Osteoblast (primary cell): ENCODE data around the gene LRMDA. TPM values are rescaled to one million over a fixed set of nuclear protein-coding genes. Genes with fewer than 3 reads are reported as not detected.

Source experiments
- DNase-seq: peaks from one replicate; pipeline ENCODE4 v3.0.0; 2011; ENCODE audit warnings: low spot score, mixed read lengths; ENCODE audit not compliant: insufficient read length; ENCODE audit errors: missing footprints
- H2AFZ ChIP-seq: 2 replicates; pipeline ENCODE4 v1.6.0; 2011; ENCODE audit warnings: mild to moderate bottlenecking, low read length
- H3K27ac ChIP-seq: 2 replicates; pipeline ENCODE4 v1.5.1; 2011; ENCODE audit warnings: mild to moderate bottlenecking, low read depth, low read length, moderate library complexity
- H3K27me3 ChIP-seq: 2 replicates; pipeline ENCODE4 v1.6.0; 2012; ENCODE audit warnings: mild to moderate bottlenecking, control low read depth, inconsistent platforms, low read length, moderate library complexity; ENCODE audit not compliant: insufficient read depth
- H3K36me3 ChIP-seq: 2 replicates; pipeline ENCODE4 v1.5.1; 2011; ENCODE audit warnings: mild to moderate bottlenecking, low read length, control low read depth, moderate library complexity; ENCODE audit not compliant: insufficient read depth
- H3K4me1 ChIP-seq: 2 replicates; pipeline ENCODE4 v1.5.1; 2011; ENCODE audit warnings: mild to moderate bottlenecking, low read length, control low read depth, moderate library complexity; ENCODE audit not compliant: insufficient read depth
- H3K4me2 ChIP-seq: 2 replicates; pipeline ENCODE4 v1.6.0; 2011; ENCODE audit warnings: mild to moderate bottlenecking, low read length; ENCODE audit not compliant: insufficient read depth
- H3K4me3 ChIP-seq: fragments of 200-600 bp; sonication (generic); 3 replicates; pipeline ENCODE4 v1.5.1; 2012; ENCODE audit warnings: mild to moderate bottlenecking, low read length, inconsistent platforms; ENCODE audit not compliant: insufficient read depth
- H3K79me2 ChIP-seq: 2 replicates; pipeline ENCODE4 v1.6.0; 2012; ENCODE audit warnings: mild to moderate bottlenecking, low read length, control low read depth, inconsistent platforms; ENCODE audit not compliant: insufficient read depth
- H3K9me3 ChIP-seq: 2 replicates; pipeline ENCODE4 v1.5.1; 2011; ENCODE audit warnings: low read depth, low read length, control low read depth
- H4K20me1 ChIP-seq: 2 replicates; pipeline ENCODE4 v1.6.0; 2012; ENCODE audit warnings: mild to moderate bottlenecking, low read length, control low read depth; ENCODE audit not compliant: insufficient read depth
- total RNA-seq: library from RNA; depleted of rRNA; stranded (reverse); fragments of >200 nt; gene quantifications from 2 replicates; pipeline ENCODE4 v1.2.3, GENCODE V29; 2012
- TF ChIP-seq, protein P1 (sequence below): IDR thresholded peaks from 2 replicates; pipeline ENCODE4 v1.5.1; 2011; ENCODE audit warnings: mild to moderate bottlenecking, low read depth, low read length, moderate library complexity; ENCODE audit errors: extremely low read depth

LRMDA gene
- total RNA-seq, 1 donor, result 18.5 TPM

DNA sequence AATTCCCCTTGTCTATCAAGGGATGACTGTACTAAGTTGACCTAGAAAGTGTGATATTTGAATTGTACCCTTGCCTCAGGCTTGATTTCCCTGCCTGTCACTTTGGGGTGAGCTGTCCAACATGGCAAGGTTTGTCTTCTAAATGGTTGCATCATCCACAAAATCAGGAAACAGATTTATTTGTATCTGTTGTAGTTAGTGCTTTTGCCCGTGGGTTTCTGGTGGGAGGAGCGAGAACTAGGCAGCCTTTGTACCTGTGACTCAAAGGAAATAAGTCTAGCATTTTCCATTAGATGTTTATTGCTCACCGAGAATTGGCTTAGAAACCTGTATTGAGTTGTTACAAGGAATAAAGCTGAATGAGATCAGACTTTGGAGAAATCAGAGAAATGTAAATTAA is 650.8 kb downstream of the LRMDA start:
- no peak for DNase-seq

DNA sequence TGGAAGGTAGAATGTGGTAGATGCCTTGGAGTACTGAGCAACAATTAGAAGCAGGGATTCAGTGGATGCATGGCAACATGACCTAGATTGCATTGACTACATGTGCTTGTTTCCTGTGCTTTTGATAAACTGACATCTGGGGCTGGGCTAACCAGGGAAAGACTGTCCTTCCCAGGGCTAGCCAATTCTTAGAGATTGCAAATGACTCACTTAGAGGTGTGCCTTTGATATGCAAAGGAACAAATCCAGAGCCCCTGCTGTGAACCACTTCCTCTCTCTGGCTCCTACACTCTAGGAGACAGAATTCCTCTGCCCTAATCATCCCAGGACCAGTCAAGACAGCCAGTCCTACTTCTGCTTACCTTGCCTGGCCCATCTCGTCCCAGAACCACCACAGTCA is 651.5 kb downstream of the LRMDA start:
- Histone ChIP-seq H3K9me3 (no peaks in the 10 kb centered on the region), H3K4me2 (no peak overlapping the region), H3K27ac (no peak overlapping the region), H2AFZ (no peak overlapping the region), H3K36me3 (no peaks in the 10 kb centered on the region), H3K4me3 (no peak overlapping the region), H4K20me1 (no peaks in the 10 kb centered on the region), H3K79me2 (no peaks in the 10 kb centered on the region), H3K4me1 (peaks cover 23% of the 10 kb centered on the region), H3K27me3 (no peaks in the 10 kb centered on the region)
- TF ChIP-seq, protein P1, sequence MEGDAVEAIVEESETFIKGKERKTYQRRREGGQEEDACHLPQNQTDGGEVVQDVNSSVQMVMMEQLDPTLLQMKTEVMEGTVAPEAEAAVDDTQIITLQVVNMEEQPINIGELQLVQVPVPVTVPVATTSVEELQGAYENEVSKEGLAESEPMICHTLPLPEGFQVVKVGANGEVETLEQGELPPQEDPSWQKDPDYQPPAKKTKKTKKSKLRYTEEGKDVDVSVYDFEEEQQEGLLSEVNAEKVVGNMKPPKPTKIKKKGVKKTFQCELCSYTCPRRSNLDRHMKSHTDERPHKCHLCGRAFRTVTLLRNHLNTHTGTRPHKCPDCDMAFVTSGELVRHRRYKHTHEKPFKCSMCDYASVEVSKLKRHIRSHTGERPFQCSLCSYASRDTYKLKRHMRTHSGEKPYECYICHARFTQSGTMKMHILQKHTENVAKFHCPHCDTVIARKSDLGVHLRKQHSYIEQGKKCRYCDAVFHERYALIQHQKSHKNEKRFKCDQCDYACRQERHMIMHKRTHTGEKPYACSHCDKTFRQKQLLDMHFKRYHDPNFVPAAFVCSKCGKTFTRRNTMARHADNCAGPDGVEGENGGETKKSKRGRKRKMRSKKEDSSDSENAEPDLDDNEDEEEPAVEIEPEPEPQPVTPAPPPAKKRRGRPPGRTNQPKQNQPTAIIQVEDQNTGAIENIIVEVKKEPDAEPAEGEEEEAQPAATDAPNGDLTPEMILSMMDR, result no peak
- no peak for DNase-seq

More for the DNA sequence above, 650.8 kb downstream of the LRMDA start:
- no peak overlapping the region for H3K27ac ChIP-seq
- H3K79me2 ChIP-seq, result no peaks in the 10 kb centered on the region
- TF ChIP-seq, protein P1, result no peak
- no peak overlapping the region for H2AFZ ChIP-seq
- peaks cover 21% of the 10 kb centered on the region for H3K4me1 ChIP-seq
- H3K4me2 ChIP-seq, result no peak overlapping the region
- no peaks in the 10 kb centered on the region for H3K9me3 ChIP-seq
- H4K20me1 ChIP-seq, result no peaks in the 10 kb centered on the region
- no peaks in the 10 kb centered on the region for H3K27me3 ChIP-seq
- no peaks in the 10 kb centered on the region for H3K36me3 ChIP-seq
- no peak overlapping the region for H3K4me3 ChIP-seq

DNA sequence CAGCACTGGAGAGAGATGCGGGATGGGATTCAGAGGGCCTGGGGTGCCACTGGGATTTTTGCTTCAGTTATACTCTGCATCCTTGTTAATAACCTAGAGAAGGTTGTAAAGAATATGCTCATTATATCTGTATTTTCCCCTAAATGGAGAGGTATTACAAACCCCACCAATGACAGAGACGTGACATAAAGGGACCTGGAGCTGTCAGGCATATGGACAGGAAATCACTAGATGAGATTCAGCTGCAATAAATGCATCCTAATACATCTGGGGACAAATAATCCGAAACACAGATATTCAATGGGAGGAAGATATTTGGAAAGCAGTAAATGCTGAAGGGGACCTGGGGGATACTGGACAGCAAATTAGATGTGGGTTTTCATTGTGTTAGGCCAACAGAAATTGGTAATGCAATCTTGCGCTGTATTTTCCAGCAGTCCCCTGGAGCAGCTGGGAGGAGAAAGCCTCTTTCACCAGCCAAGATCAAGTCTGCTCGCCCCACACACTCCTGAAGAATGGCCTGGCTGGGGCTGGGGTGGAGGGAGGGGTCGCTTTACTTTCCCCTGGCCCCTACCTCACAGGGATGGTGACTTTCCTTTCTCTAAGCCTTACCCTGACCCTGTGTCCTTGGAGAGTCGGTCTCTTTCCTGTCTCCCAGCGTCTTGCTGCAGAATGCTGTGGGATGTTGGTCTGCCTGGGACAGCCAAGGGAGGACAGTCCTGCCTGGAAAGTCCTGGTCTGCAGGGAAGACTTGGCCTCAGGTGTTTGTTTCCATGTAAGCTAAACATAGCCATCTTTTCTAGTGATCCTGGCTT is 653.8 kb downstream of the LRMDA start:
- Histone ChIP-seq H4K20me1 (no peaks in the 10 kb centered on the region), H3K27ac (no peak overlapping the region), H2AFZ (no peak overlapping the region), H3K79me2 (no peaks in the 10 kb centered on the region), H3K4me3 (no peak overlapping the region), H3K4me2 (no peak overlapping the region), H3K36me3 (no peaks in the 10 kb centered on the region), H3K9me3 (no peaks in the 10 kb centered on the region), H3K27me3 (no peaks in the 10 kb centered on the region), H3K4me1 (peaks cover 32% of the 10 kb centered on the region)
- DNase-seq, result no peak
- TF ChIP-seq, protein P1, result no peak

DNA sequence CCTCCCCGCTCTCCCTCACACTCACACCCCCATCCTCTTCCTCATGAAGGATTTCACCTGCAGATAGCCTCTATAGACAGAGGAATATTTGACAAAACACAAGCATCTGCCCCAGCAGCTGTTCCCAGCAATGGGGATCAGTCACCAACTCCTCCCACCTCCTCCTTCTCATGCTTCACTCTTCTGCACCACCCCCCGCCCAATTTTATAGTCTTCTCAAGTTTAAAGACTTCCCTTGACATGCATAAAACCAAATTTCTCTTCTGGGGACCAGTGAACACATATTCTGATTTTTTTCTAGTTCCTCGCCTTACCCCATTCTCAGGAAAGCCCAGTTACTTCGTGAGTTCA is 654.4 kb downstream of the LRMDA start:
- Histone ChIP-seq H3K4me3 (no peak overlapping the region), H3K79me2 (no peaks in the 10 kb centered on the region), H3K9me3 (no peaks in the 10 kb centered on the region), H3K27me3 (no peaks in the 10 kb centered on the region), H3K4me1 (peaks cover 26% of the 10 kb centered on the region), H3K27ac (no peak overlapping the region), H3K36me3 (no peaks in the 10 kb centered on the region), H3K4me2 (no peak overlapping the region), H4K20me1 (no peaks in the 10 kb centered on the region), H2AFZ (no peak overlapping the region)
- DNase-seq, result no peak
- TF ChIP-seq, protein P1, result no peak
